GM12878 (cell line): ENCODE measurements around the gene TMC5. TPM values are rescaled to one million over a fixed set of nuclear protein-coding genes. Genes with fewer than 3 reads are reported as not detected.
"Not testable (repeated sequence)": the region's sequence is repeated elsewhere in the genome, so short reads cannot be mapped to it uniquely, and the experiment has no call there.

Experiments used
- ATAC-seq: fragments of 200-7000 bp; cut with Tn5 transposase; 3 replicates; pipeline ENCODE4 v1.9.1; 2020; ENCODE audit warnings: mild to moderate bottlenecking, moderate library complexity
- BruUV-seq: library from RNA; stranded (reverse); fragments of 400-500 nt; replicated peaks from 2 replicates; lab custom pipeline; 2021; lab: Mats Ljungman, UMichigan
- CTCF ChIA-PET: fragments of 300-600 bp; sonication (Branson Sonifier 250); formaldehyde crosslinking; extraction: SDS; loops from one replicate; lab custom pipeline; 2021; ENCODE audit warnings: inconsistent platforms; lab: Yijun Ruan, JAX
- POLR2A ChIA-PET: fragments of 350-600 bp; formaldehyde crosslinking; extraction: SDS; loops from one replicate; lab custom pipeline; 2021; ENCODE audit warnings: inconsistent platforms; lab: Charles Lee
- RAD21 ChIA-PET: fragments of 300-600 bp; sonication (Branson Sonifier 250); formaldehyde crosslinking; loops from one replicate; lab custom pipeline; 2023; ENCODE audit warnings: antibody characterized with exemption; ENCODE audit not compliant: unreplicated experiment; lab: Charles Lee
- SMC1A ChIA-PET: fragments of 300-600 bp; sonication (Branson Sonifier 250); formaldehyde crosslinking; loops from one replicate; lab custom pipeline; 2023; ENCODE audit not compliant: unreplicated experiment, uncharacterized antibody; lab: Charles Lee
- DNase-seq: peaks from one replicate; pipeline ENCODE4 v3.0.0-alpha.2; 2011; ENCODE audit warnings: low read depth, low spot score
- FAIRE-seq: peaks from 3 replicates; lab custom pipeline; 2011; peaks lifted over from hg19 to GRCh38; lab: Jason Lieb, UNC
- H2AFZ ChIP-seq: 2 replicates; pipeline ENCODE4 v1.6.0; 2011; ENCODE audit warnings: low read depth, low read length, control low read depth; ENCODE audit not compliant: control insufficient read depth
- H3K27ac ChIP-seq: 2 replicates; pipeline ENCODE4 v1.5.1; 2011; ENCODE audit warnings: control low read depth; ENCODE audit not compliant: control insufficient read depth, insufficient read depth
- H3K27me3 ChIP-seq, 2 experiments: replicated peaks in 1 of 2; 2 replicates each; pipeline versions ENCODE4 v1.6.0 to v1.6.1; 2011; ENCODE audit warnings: low read length in 1 of 2; ENCODE audit not compliant: control insufficient read depth in 2 of 2, insufficient read depth in 2 of 2
- H3K36me3 ChIP-seq, 2 experiments: 2 replicates each; pipeline ENCODE4 v1.5.1; 2011; ENCODE audit warnings: low read length in 1 of 2; ENCODE audit not compliant: control insufficient read depth in 2 of 2, insufficient read depth in 2 of 2
- H3K4me1 ChIP-seq: 2 replicates; pipeline ENCODE4 v1.6.1; 2011; ENCODE audit warnings: mild to moderate bottlenecking, low read length, moderate library complexity, mixed read lengths; ENCODE audit not compliant: control insufficient read depth, insufficient read depth
- H3K4me2 ChIP-seq: 2 replicates; pipeline ENCODE4 v1.6.0; 2011; ENCODE audit warnings: control low read depth; ENCODE audit not compliant: control insufficient read depth, insufficient read depth
- H3K4me3 ChIP-seq: fragments of 200-600 bp; sonication (generic); 2 replicates; pipeline ENCODE4 v1.5.1; 2016
- H3K79me2 ChIP-seq: 2 replicates; pipeline ENCODE4 v1.6.0; 2011; ENCODE audit warnings: low read length; ENCODE audit not compliant: control insufficient read depth, insufficient read depth
- H3K9ac ChIP-seq: 2 replicates; pipeline ENCODE4 v1.8.0; 2011; ENCODE audit warnings: low read length, control low read depth, mixed read lengths; ENCODE audit not compliant: control insufficient read depth, insufficient read depth
- H3K9me3 ChIP-seq: replicated peaks from 3 replicates; pipeline ENCODE4 v1.5.1; 2011; ENCODE audit warnings: mild to moderate bottlenecking, low read length; ENCODE audit not compliant: control insufficient read depth, insufficient read depth
- H4K20me1 ChIP-seq: 2 replicates; pipeline ENCODE4 v1.6.0; 2011; ENCODE audit not compliant: control insufficient read depth, insufficient read depth
- ASH2L ChIP-seq: fragments of 300-600, 200-600 bp; sonication (generic); IDR thresholded peaks from 2 replicates; pipeline ENCODE4 v1.6.1; 2017; ENCODE audit warnings: low read depth, mild to moderate bottlenecking, borderline replicate concordance
- CHD4 ChIP-seq: fragments of 200-600 bp; sonication (generic); IDR thresholded peaks from 2 replicates; pipeline ENCODE4 v1.6.1; 2016; ENCODE audit warnings: mild to moderate bottlenecking
- GABPA ChIP-seq: IDR thresholded peaks from 2 replicates; pipeline ENCODE4 v1.6.1; 2014; ENCODE audit warnings: antibody characterized with exemption, low read depth, mild to moderate bottlenecking, inconsistent platforms
- HDAC6 ChIP-seq: fragments of 200-600 bp; sonication (generic); IDR thresholded peaks from one replicate; pipeline ENCODE4 v1.8.0; 2017; ENCODE audit warnings: antibody characterized with exemption; ENCODE audit not compliant: unreplicated experiment
- POU2F2 ChIP-seq: IDR thresholded peaks from 3 replicates; pipeline ENCODE4 v1.6.1; 2011; ENCODE audit warnings: low read depth, mild to moderate bottlenecking, low read length, borderline replicate concordance
- RB1 ChIP-seq: fragments of 450-650 bp; formaldehyde crosslinking; IDR thresholded peaks from 2 replicates; pipeline ENCODE4 v1.6.1; 2017; ENCODE audit warnings: mild to moderate bottlenecking, borderline replicate concordance
- RBBP5 ChIP-seq: fragments of 200-600 bp; sonication (generic); conservative IDR thresholded peaks from 2 replicates; pipeline ENCODE4 v1.6.1; 2016
- SP1 ChIP-seq: IDR thresholded peaks from one replicate; pipeline ENCODE4 v1.6.1; 2011; ENCODE audit warnings: low read depth, low read length
- SREBF2 ChIP-seq: IDR thresholded peaks from 2 replicates; pipeline ENCODE4 v1.6.1; 2012; ENCODE audit warnings: mild to moderate bottlenecking, low read length
- YY1 ChIP-seq: IDR thresholded peaks from 2 replicates; pipeline ENCODE4 v1.6.1; 2011; ENCODE audit warnings: low read depth, mild to moderate bottlenecking, low read length
- ZNF384 ChIP-seq: IDR thresholded peaks from 2 replicates; pipeline ENCODE4 v1.6.1; 2012; ENCODE audit warnings: low read depth, mild to moderate bottlenecking, low read length, improper control_type of control experiment, borderline replicate concordance
- WGBS: methylation state at CpG from one replicate; pipeline ENCODE4 v1.1.6; 2016; ENCODE audit warnings: low lambda C conversion rate; ENCODE audit not compliant: insufficient replicate concordance, insufficient coverage; ENCODE audit errors: missing lambda C conversion rate; 5-methylcytosine and 5-hydroxymethylcytosine counted together
- in situ Hi-C: fragments of 300-500 bp; cut with MboI; formaldehyde crosslinking; loops from 9 replicates; pipeline ENCODE4 v1.14.3; 2018; ENCODE audit warnings: mixed read lengths
- intact Hi-C: fragments of 100-400 bp; cut with micrococcal nuclease; formaldehyde crosslinking; loops from one replicate; pipeline ENCODE4 v1.14.2; 2022; ENCODE audit not compliant: unreplicated experiment
- polyA plus RNA-seq, 11 experiments: library from polyadenylated mRNA; depleted of rRNA in 4 of 11; unstranded in 6 of 11; stranded (reverse) in 5 of 11; fragments of >200 nt; fragmentation: Nextera tagmentation in 4 of 11; fragmentation: Illumina TruSeq in 1 of 11; extraction: Ambion mirVana in 4 of 11; extraction: Trizol in 1 of 11; gene quantifications; 1 replicate in 1 of 11; 2 replicates in 10 of 11; pipeline versions ENCODE4 v1.2.1 to v1.2.3, GENCODE V29; 2011 to 2016; ENCODE audit warnings: inconsistent platforms in 2 of 11, missing spikeins in 2 of 11, low read depth in 1 of 11
- total RNA-seq, 4 experiments: library from RNA; depleted of rRNA in 3 of 4; stranded (reverse); fragments of >200 nt in 3 of 4; fragmentation: Illumina TruSeq in 1 of 4; extraction: Trizol in 1 of 4; gene quantifications; 2 replicates each; pipeline versions ENCODE4 v1.2.1 to v1.2.3, GENCODE V29; 2013 to 2021
- TF ChIP-seq, protein P1 (sequence below): IDR thresholded peaks from 2 replicates; pipeline ENCODE4 v1.6.1; 2012; ENCODE audit warnings: low read depth, low read length, improper control_type of control experiment

TMC5 gene
- total and polyA plus RNA-seq, 10 of the 15 experiments (the other 5 are each of a cell fraction or from before 2014, with no cell fraction given), result 0.01 to 0.10 (median 0.07) TPM; not detected in 5

DNA sequence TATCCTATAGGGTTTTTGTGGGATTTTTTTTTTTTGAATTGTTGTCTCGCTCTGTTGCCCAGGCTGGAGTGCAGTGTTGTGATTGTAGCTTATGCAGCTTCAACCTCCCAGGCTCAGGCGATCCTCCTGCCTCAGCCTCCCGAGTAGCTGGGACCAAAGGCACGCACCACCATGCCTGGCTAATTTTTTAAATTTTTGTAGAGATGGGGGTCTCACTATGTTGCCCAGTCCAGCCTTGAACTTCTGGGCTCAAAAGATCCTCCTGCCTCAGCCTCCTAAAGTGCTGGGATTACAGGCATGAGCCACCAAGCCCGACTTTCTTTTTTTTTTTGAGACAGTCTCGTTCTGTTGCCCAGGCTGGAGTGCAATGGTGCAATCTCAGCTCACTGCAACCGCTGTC is 5.6 kb upstream of the TMC5 start:
- CTCF ChIA-PET, result interaction anchor here (1.3 kb wide), 1 partner anchor 24 kb away, joined by 3 read pairs; no protein-coding TSS in a partner anchor
- H3K9me3 ChIP-seq, in situ Hi-C loops, BruUV-seq, H3K9ac ChIP-seq, H3K4me3 ChIP-seq, H4K20me1 ChIP-seq, RAD21 ChIA-PET, POLR2A ChIA-PET, H3K4me1 ChIP-seq, H3K36me3 ChIP-seq, H3K4me2 ChIP-seq, H3K79me2 ChIP-seq, FAIRE-seq, H2AFZ ChIP-seq, DNase-seq, ATAC-seq, H3K27me3 ChIP-seq, H3K27ac ChIP-seq, SMC1A ChIA-PET, intact Hi-C loops: not testable (repeated sequence)
- 80% methylated on average over 6 of the region's 7 CpGs for WGBS

DNA sequence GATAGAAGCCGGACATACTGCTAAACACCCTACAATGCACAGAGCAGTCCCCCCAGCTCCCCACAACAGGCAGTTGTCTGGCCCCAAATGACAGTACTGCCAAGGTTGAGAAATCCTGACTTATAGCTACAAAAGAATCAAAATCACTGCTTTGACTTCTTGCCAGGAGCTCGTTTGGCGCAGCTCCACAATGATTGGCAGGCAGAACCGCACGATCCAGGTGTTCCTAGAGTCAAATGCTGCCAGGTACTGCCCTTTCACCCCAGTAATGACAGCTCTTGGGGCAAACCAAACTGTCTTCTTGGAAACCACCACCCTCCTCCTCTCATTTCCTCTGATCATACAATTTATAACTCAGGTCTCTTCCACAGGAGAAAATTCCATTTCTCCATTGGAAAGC is 2.2 kb upstream of the TMC5 start:
- H3K9me3 ChIP-seq, result no peaks in the 10 kb centered on the region; the same call in 2 of the 3 replicates
- H3K36me3 ChIP-seq, result no peaks in the 10 kb centered on the region
- peaks cover 0 to 2% of the 10 kb centered on the region in 2 experiments; a peak in 2 of 4 replicates for H3K27me3 ChIP-seq
- H3K9ac ChIP-seq, result no peak overlapping the region
- no peaks in the 10 kb centered on the region for H3K79me2 ChIP-seq
- TF ChIP-seq RBBP5 (no peak), ZNF384 (no peak), GABPA (no peak), RB1 (no peak), SP1 (no peak), CHD4 (no peak), YY1 (no peak), SREBF2 (no peak), POU2F2 (no peak), HDAC6 (no peak), ASH2L (no peak)
- TF ChIP-seq, protein P1, sequence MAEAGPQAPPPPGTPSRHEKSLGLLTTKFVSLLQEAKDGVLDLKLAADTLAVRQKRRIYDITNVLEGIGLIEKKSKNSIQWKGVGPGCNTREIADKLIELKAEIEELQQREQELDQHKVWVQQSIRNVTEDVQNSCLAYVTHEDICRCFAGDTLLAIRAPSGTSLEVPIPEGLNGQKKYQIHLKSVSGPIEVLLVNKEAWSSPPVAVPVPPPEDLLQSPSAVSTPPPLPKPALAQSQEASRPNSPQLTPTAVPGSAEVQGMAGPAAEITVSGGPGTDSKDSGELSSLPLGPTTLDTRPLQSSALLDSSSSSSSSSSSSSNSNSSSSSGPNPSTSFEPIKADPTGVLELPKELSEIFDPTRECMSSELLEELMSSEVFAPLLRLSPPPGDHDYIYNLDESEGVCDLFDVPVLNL, result no peak
- no peak for DNase-seq
- FAIRE-seq, result no peak
- H3K4me3 ChIP-seq, result no peak overlapping the region
- ChIA-PET CTCF (no interaction called here), SMC1A (interaction anchor here (1.2 kb wide), 1 partner anchor 87 kb away, joined by 3 read pairs; no protein-coding TSS in a partner anchor), RAD21 (no interaction called here), POLR2A (interaction anchor here (0.5 kb wide), 1 partner anchor 329 kb away, joined by 5 read pairs; no protein-coding TSS in a partner anchor)
- no peak overlapping the region for H2AFZ ChIP-seq
- H3K27ac ChIP-seq, result no peak overlapping the region
- in situ Hi-C loops, result no loop called here
- intact Hi-C loops, result no loop called here
- no peak overlapping the region for H3K4me2 ChIP-seq
- BruUV-seq, result no TSS peak
- H3K4me1 ChIP-seq, result no peaks in the 10 kb centered on the region
- H4K20me1 ChIP-seq, result no peaks in the 10 kb centered on the region
- no peak for ATAC-seq
- 13% methylated on average over 5 of the region's 5 CpGs for WGBS
